ENCODE measurements around the gene BUD13. TPM values are rescaled to one million over a fixed set of nuclear protein-coding genes. Genes with fewer than 3 reads are reported as not detected.

The BUD13 gene
- total and polyA plus RNA-seq, 2 of the 13 experiments (the other 11 are each of a cell fraction or from before 2014, with no cell fraction given) = 13.3 to 25.9 TPM

GRCh38 chr11:116710762-116711161 is 62.0 kb downstream of the BUD13 start (continued):
- no peak for TF ChIP-seq ZNF772 (CRISPR knock-in tag; IDR thresholded peaks at IDR 0.05)

- H3K4me1 ChIP-seq (ENCODE audit: insufficient read depth, low read length) = no peaks in the 10 kb centered on the region
- no peak for ATAC-seq
- no peaks in the 10 kb centered on the region for H4K20me1 ChIP-seq (ENCODE audit: insufficient read depth, low read length)
- in situ Hi-C loops (cut with HindIII; ENCODE audit: extremely low pct_ligation_motif_present, low pct_unique_long_range_greater_than_20kb) = no loop called here
- 38% methylated on average over 13 of the region's 17 CpGs for whole genome bisulfite sequencing (ENCODE audit: low lambda C conversion rate)
- intact Hi-C loops (cut with micrococcal nuclease; ENCODE audit: unreplicated experiment) = no loop called here
- FAIRE-seq = no peak
- peaks cover 2 to 50% of the 10 kb centered on the region in 2 experiments; a peak in 3 of 5 replicates for H3K27me3 ChIP-seq (ENCODE audit: control insufficient read depth in 1 of 2, insufficient read depth in 2 of 2, low read length in 2 of 2)
- DNase-seq (ENCODE audit: low spot score) = no peak
- H3K9me3 ChIP-seq (ENCODE audit: low read length) = no peaks in the 10 kb centered on the region
- H3K79me2 ChIP-seq (ENCODE audit: insufficient read depth, low read length) = no peaks in the 10 kb centered on the region
- CTCF ChIA-PET (ENCODE audit: low intra/inter-chr PET ratio, low total read pairs) = no interaction called here
- no peaks in the 10 kb centered on the region for H3K36me3 ChIP-seq (replicated peaks in 1 of 2; ENCODE audit: control insufficient read depth in 1 of 2, insufficient read depth in 2 of 2, low read length in 2 of 2)
- POLR2A ChIA-PET = no interaction called here
- no peak overlapping the region for H3K27ac ChIP-seq (ENCODE audit: extremely low read length, insufficient read depth, low read length)
- H3K4me3 ChIP-seq (replicated peaks in 1 of 3; ENCODE audit: insufficient read depth in 1 of 3, low read depth in 2 of 3, low read length in 3 of 3) = no peak overlapping the region
- no peak overlapping the region for H2AFZ ChIP-seq (ENCODE audit: low read length)
- H3K9ac ChIP-seq (ENCODE audit: insufficient read depth, low read depth, low read length) = no peak overlapping the region
- no TSS peak for BruUV-seq (replicated peaks)
- no peak overlapping the region for H3K4me2 ChIP-seq (ENCODE audit: low read depth, low read length)
- TF ChIP-seq FUBP1 (CRISPR knock-in tag; IDR thresholded peaks at IDR 0.05; ENCODE audit: borderline replicate concordance) (no peak), POGZ (CRISPR knock-in tag; IDR thresholded peaks at IDR 0.05) (no peak), TRIM22 (IDR thresholded peaks at IDR 0.05) (no peak), XBP1 (CRISPR knock-in tag; IDR thresholded peaks at IDR 0.05) (no peak), SNAI1 (CRISPR knock-in tag; IDR thresholded peaks at IDR 0.05; ENCODE audit: borderline replicate concordance) (no peak), ZNF646 (CRISPR knock-in tag; IDR thresholded peaks at IDR 0.05) (no peak), RAD21 (CRISPR knock-in tag; IDR thresholded peaks at IDR 0.05) (no peak), ZNF333 (CRISPR knock-in tag; IDR thresholded peaks at IDR 0.05; ENCODE audit: borderline replicate concordance) (no peak)
These were observed 62.6 kb downstream of the BUD13 start for GRCh38 chr11:116710001-116710674.

Data from HepG2 (cell line).